HepG2 (cell line): ENCODE measurements around the gene CAMSAP3. TPM values are rescaled to one million over a fixed set of nuclear protein-coding genes. Genes with fewer than 3 reads are reported as not detected.

Experiments used
- FOSL2 ChIP-seq: sonication (generic); formaldehyde crosslinking; IDR thresholded peaks from 2 replicates; pipeline ENCODE4 v1.4.0; 2020; ENCODE audit warnings: missing genetic modification reagents
- FOXP1 ChIP-seq, 2 experiments: fragments of 450-650 bp in 1 of 2; IDR thresholded peaks; 2 replicates each; pipeline ENCODE4 v1.6.1; 2017 to 2018; ENCODE audit warnings: antibody characterized with exemption in 1 of 2
- GABPA ChIP-seq, 2 experiments: IDR thresholded peaks; 2 replicates each; pipeline ENCODE4 v1.6.1; 2011 to 2016; ENCODE audit warnings: low read depth in 2 of 2, low read length in 1 of 2, missing biosample characterization in 1 of 2, missing genetic modification characterization in 1 of 2
- IRF2 ChIP-seq: IDR thresholded peaks from 2 replicates; pipeline ENCODE4 v1.6.1; 2018; ENCODE audit warnings: missing genetic modification reagents, missing compliant biosample characterization
- NFATC3 ChIP-seq: sonication (generic); formaldehyde crosslinking; IDR thresholded peaks from 2 replicates; pipeline ENCODE4 v1.5.1; 2020; ENCODE audit warnings: mild to moderate bottlenecking, missing genetic modification reagents
- SP4 ChIP-seq: sonication (generic); formaldehyde crosslinking; IDR thresholded peaks from 2 replicates; pipeline ENCODE4 v1.8.1; 2023; ENCODE audit warnings: mild to moderate bottlenecking, missing genetic modification reagents
- ZKSCAN5 ChIP-seq: sonication (generic); formaldehyde crosslinking; IDR thresholded peaks from 2 replicates; pipeline ENCODE4 v1.5.1; 2020; ENCODE audit warnings: mild to moderate bottlenecking, missing genetic modification reagents
- ZNF17 ChIP-seq: sonication (generic); formaldehyde crosslinking; IDR thresholded peaks from 2 replicates; pipeline ENCODE4 v1.5.0; 2020; ENCODE audit warnings: mild to moderate bottlenecking, missing genetic modification reagents
- ZNF703 ChIP-seq: sonication (generic); formaldehyde crosslinking; IDR thresholded peaks from 2 replicates; pipeline ENCODE4 v1.5.1; 2020; ENCODE audit warnings: missing genetic modification reagents, mild to moderate bottlenecking, moderate library complexity, borderline replicate concordance
- ZNF782 ChIP-seq: sonication (generic); formaldehyde crosslinking; IDR thresholded peaks from 2 replicates; pipeline ENCODE4 v1.4.0; 2020; ENCODE audit warnings: missing genetic modification reagents, mild to moderate bottlenecking, borderline replicate concordance
- ZSCAN9 ChIP-seq: IDR thresholded peaks from 2 replicates; pipeline ENCODE4 v1.6.1; 2016; ENCODE audit warnings: borderline replicate concordance
- polyA plus RNA-seq, 8 experiments: library from polyadenylated mRNA; depleted of rRNA in 3 of 8; stranded (reverse) in 7 of 8; unstranded in 1 of 8; fragments of >200 nt; fragmentation: Illumina TruSeq in 4 of 8; extraction: Trizol in 4 of 8; gene quantifications; 2 replicates each; pipeline versions ENCODE4 v1.2.1 to v1.2.3, GENCODE V29; 2011 to 2016; ENCODE audit warnings: low read depth in 4 of 8, missing spikeins in 1 of 8, mixed read lengths in 1 of 8; ENCODE audit not compliant: insufficient read depth in 1 of 8
- total RNA-seq, 5 experiments: library from RNA; depleted of rRNA; stranded (reverse); fragments of >200 nt; fragmentation: Illumina TruSeq; extraction: Trizol; gene quantifications; 2 replicates each; pipeline ENCODE4 v1.2.3, GENCODE V29; 2016; ENCODE audit warnings: low read depth in 1 of 5
- TF ChIP-seq, protein P1 (sequence below): IDR thresholded peaks from 2 replicates; pipeline ENCODE4 v1.6.1; 2018; ENCODE audit warnings: missing genetic modification reagents, mild to moderate bottlenecking, missing compliant biosample characterization
- TF ChIP-seq, protein P2 (sequence below): sonication (generic); formaldehyde crosslinking; IDR thresholded peaks from 2 replicates; pipeline ENCODE4 v1.4.0; 2020; ENCODE audit warnings: mild to moderate bottlenecking, missing genetic modification reagents
- TF ChIP-seq, protein P3 (sequence below): sonication (generic); formaldehyde crosslinking; IDR thresholded peaks from 2 replicates; pipeline ENCODE4 v1.4.0; 2020; ENCODE audit warnings: missing genetic modification reagents
- TF ChIP-seq, protein P4 (sequence below): sonication (generic); formaldehyde crosslinking; IDR thresholded peaks from 2 replicates; pipeline ENCODE4 v1.5.1; 2020; ENCODE audit warnings: missing genetic modification reagents, mild to moderate bottlenecking, borderline replicate concordance
- TF ChIP-seq, protein P5 (sequence below): IDR thresholded peaks from 2 replicates; pipeline ENCODE4 v1.6.1; 2016
- TF ChIP-seq, protein P6 (sequence below): sonication (generic); formaldehyde crosslinking; IDR thresholded peaks from 2 replicates; pipeline ENCODE4 v1.4.0; 2020; ENCODE audit warnings: missing genetic modification reagents
- TF ChIP-seq, protein P7 (sequence below): sonication (generic); formaldehyde crosslinking; IDR thresholded peaks from 2 replicates; pipeline ENCODE4 v1.8.1; 2023; ENCODE audit warnings: mild to moderate bottlenecking, moderate library complexity, missing genetic modification reagents

The CAMSAP3 gene
- total and polyA plus RNA-seq, 2 of the 13 experiments (the other 11 are each of a cell fraction or from before 2014, with no cell fraction given), result 10.8 to 11.8 TPM

DNA sequence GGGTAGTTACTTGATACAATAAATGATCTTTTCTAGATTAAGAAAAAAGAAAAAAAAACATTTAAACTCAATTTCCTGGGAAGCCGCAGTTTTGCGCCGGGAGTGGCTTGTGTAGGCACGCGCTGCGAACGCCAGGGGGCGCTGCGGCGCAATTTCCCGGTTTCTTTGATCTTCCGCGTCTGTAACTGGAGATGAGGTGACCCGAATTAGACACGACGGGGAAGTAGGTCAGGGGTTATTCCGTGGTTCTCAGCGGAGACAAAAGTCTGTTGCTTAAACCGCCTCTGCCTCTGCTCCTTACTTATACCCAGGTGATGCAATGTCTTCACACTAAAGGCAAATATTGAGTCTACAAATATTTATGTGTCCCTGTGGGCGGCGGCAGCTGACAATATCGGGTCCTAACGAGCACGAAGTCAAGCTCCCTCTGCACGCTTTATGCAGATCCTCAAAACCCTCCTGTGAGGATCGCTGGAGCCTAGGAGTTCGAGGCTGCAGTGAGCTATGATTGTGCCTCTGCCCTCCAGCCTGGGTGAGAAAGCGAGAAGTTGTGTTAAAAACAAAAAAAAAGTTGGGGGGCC lies 56.5 kb downstream of the CAMSAP3 start (continued):
- TF ChIP-seq, protein P1, sequence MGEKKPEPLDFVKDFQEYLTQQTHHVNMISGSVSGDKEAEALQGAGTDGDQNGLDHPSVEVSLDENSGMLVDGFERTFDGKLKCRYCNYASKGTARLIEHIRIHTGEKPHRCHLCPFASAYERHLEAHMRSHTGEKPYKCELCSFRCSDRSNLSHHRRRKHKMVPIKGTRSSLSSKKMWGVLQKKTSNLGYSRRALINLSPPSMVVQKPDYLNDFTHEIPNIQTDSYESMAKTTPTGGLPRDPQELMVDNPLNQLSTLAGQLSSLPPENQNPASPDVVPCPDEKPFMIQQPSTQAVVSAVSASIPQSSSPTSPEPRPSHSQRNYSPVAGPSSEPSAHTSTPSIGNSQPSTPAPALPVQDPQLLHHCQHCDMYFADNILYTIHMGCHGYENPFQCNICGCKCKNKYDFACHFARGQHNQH (CRISPR knock-in tag), result peak; percentile 81
- no peak for TF ChIP-seq NFATC3 (CRISPR knock-in tag)
- TF ChIP-seq, protein P2, sequence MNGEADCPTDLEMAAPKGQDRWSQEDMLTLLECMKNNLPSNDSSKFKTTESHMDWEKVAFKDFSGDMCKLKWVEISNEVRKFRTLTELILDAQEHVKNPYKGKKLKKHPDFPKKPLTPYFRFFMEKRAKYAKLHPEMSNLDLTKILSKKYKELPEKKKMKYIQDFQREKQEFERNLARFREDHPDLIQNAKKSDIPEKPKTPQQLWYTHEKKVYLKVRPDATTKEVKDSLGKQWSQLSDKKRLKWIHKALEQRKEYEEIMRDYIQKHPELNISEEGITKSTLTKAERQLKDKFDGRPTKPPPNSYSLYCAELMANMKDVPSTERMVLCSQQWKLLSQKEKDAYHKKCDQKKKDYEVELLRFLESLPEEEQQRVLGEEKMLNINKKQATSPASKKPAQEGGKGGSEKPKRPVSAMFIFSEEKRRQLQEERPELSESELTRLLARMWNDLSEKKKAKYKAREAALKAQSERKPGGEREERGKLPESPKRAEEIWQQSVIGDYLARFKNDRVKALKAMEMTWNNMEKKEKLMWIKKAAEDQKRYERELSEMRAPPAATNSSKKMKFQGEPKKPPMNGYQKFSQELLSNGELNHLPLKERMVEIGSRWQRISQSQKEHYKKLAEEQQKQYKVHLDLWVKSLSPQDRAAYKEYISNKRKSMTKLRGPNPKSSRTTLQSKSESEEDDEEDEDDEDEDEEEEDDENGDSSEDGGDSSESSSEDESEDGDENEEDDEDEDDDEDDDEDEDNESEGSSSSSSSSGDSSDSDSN (CRISPR knock-in tag), result peak; percentile 42; the same call in 1 of the 2 replicates
- no peak for TF ChIP-seq GABPA (IDR thresholded peaks at IDR 0.05; ENCODE audit: low read depth, low read length)
- TF ChIP-seq GABPA (CRISPR knock-in tag; IDR thresholded peaks at IDR 0.05; ENCODE audit: low read depth), result peak; percentile 24; the same call in 1 of the 2 replicates
- no peak for TF ChIP-seq FOXP1 (IDR thresholded peaks at IDR 0.05)
- peak; percentile 90 for TF ChIP-seq FOXP1 (CRISPR knock-in tag; IDR thresholded peaks at IDR 0.05)
- TF ChIP-seq, protein P3, sequence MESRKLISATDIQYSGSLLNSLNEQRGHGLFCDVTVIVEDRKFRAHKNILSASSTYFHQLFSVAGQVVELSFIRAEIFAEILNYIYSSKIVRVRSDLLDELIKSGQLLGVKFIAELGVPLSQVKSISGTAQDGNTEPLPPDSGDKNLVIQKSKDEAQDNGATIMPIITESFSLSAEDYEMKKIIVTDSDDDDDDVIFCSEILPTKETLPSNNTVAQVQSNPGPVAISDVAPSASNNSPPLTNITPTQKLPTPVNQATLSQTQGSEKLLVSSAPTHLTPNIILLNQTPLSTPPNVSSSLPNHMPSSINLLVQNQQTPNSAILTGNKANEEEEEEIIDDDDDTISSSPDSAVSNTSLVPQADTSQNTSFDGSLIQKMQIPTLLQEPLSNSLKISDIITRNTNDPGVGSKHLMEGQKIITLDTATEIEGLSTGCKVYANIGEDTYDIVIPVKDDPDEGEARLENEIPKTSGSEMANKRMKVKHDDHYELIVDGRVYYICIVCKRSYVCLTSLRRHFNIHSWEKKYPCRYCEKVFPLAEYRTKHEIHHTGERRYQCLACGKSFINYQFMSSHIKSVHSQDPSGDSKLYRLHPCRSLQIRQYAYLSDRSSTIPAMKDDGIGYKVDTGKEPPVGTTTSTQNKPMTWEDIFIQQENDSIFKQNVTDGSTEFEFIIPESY (CRISPR knock-in tag), result peak; percentile 87; the same call in 1 of the 2 replicates
- TF ChIP-seq ZNF703 (CRISPR knock-in tag), result 0 out of 2 replicates have a peak, but pooled peaks have one; percentile 35
- peak; percentile 21; the same call in 1 of the 2 replicates for TF ChIP-seq ZNF782 (CRISPR knock-in tag)
- TF ChIP-seq ZSCAN9 (CRISPR knock-in tag), result peak; percentile 81; the same call in 1 of the 2 replicates
- TF ChIP-seq SP4, result no peak
- TF ChIP-seq, protein P4, sequence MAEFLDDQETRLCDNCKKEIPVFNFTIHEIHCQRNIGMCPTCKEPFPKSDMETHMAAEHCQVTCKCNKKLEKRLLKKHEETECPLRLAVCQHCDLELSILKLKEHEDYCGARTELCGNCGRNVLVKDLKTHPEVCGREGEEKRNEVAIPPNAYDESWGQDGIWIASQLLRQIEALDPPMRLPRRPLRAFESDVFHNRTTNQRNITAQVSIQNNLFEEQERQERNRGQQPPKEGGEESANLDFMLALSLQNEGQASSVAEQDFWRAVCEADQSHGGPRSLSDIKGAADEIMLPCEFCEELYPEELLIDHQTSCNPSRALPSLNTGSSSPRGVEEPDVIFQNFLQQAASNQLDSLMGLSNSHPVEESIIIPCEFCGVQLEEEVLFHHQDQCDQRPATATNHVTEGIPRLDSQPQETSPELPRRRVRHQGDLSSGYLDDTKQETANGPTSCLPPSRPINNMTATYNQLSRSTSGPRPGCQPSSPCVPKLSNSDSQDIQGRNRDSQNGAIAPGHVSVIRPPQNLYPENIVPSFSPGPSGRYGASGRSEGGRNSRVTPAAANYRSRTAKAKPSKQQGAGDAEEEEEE (CRISPR knock-in tag), result no peak
- TF ChIP-seq, protein P5, sequence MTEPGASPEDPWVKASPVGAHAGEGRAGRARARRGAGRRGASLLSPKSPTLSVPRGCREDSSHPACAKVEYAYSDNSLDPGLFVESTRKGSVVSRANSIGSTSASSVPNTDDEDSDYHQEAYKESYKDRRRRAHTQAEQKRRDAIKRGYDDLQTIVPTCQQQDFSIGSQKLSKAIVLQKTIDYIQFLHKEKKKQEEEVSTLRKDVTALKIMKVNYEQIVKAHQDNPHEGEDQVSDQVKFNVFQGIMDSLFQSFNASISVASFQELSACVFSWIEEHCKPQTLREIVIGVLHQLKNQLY (CRISPR knock-in tag), result peak; percentile 75
- TF ChIP-seq, protein P6, sequence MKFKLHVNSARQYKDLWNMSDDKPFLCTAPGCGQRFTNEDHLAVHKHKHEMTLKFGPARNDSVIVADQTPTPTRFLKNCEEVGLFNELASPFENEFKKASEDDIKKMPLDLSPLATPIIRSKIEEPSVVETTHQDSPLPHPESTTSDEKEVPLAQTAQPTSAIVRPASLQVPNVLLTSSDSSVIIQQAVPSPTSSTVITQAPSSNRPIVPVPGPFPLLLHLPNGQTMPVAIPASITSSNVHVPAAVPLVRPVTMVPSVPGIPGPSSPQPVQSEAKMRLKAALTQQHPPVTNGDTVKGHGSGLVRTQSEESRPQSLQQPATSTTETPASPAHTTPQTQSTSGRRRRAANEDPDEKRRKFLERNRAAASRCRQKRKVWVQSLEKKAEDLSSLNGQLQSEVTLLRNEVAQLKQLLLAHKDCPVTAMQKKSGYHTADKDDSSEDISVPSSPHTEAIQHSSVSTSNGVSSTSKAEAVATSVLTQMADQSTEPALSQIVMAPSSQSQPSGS (CRISPR knock-in tag), result peak; percentile 91
- TF ChIP-seq, protein P7, sequence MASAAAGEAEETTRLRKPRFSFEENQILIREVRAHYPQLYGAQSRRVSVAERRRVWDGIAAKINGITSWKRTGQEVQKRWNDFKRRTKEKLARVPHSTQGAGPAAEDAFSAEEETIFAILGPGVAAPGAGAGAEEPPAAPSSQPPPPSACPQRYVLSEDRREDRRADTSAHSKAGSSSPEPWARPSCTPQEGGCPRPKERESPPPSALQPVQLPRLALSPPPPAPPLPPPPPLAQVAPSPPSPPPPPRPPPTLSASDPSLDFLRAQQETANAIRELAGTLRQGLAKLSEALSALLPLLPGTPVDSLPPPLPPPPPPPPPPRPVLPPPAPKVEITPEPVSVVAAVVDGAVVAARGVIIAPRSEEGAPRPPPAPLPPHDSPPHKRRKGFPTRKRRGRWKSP, result peak; percentile 87
- TF ChIP-seq FOSL2, result peak; percentile 82
- TF ChIP-seq ZNF17 (CRISPR knock-in tag), result no peak
- TF ChIP-seq IRF2 (CRISPR knock-in tag), result peak; percentile 85
- no peak for TF ChIP-seq ZKSCAN5 (CRISPR knock-in tag)
